B cell (primary cell): Measurements from ENCODE around the gene MYO1C. TPM values are rescaled to one million over a fixed set of nuclear protein-coding genes. Genes with fewer than 3 reads are reported as not detected.

ENCODE experiments used
- ATAC-seq: fragments of 200-7000 bp; cut with Tn5 transposase; one replicate; pipeline ENCODE4 v1.10.0; 2021; ENCODE audit warnings: low read depth, mild to moderate bottlenecking, moderate number of reproducible peaks, moderate library complexity
- CTCF ChIA-PET: fragments of 350-600 bp; sonication (Branson Sonifier 250); formaldehyde crosslinking; loops from one replicate; lab custom pipeline; 2021; ENCODE audit warnings: antibody characterized with exemption, inconsistent platforms; lab: Charles Lee
- POLR2A ChIA-PET: fragments of 350-600 bp; sonication (Branson Sonifier 250); formaldehyde crosslinking; loops from one replicate; lab custom pipeline; 2021; ENCODE audit warnings: antibody characterized with exemption; lab: Charles Lee
- DNase-seq: peaks from one replicate; pipeline ENCODE4 v3.0.0; 2013
- H2AFZ ChIP-seq: 2 replicates; pipeline ENCODE4 v1.6.1; 2012; ENCODE audit warnings: mild to moderate bottlenecking, low read depth, low read length; ENCODE audit not compliant: insufficient read depth, poor library complexity, severe bottlenecking
- H3K27ac ChIP-seq, 2 donors: 1 replicate in 1 of 2; 2 replicates in 1 of 2; pipeline ENCODE4 v1.5.1; 2012 to 2013; ENCODE audit warnings: low read length in 2 of 2, mild to moderate bottlenecking in 2 of 2, moderate library complexity in 1 of 2
- H3K27me3 ChIP-seq, 4 experiments: fragments of 200-600 bp in 1 of 4; sonication (generic) in 1 of 4; replicated peaks in 1 of 4; 1 replicate in 2 of 4; 2 replicates in 2 of 4; pipeline versions ENCODE4 v1.6.1 to v1.7.0; 2013 to 2016; ENCODE audit warnings: low read length in 3 of 4, mild to moderate bottlenecking in 2 of 4, mixed read lengths in 1 of 4, moderate library complexity in 1 of 4; ENCODE audit not compliant: insufficient read depth in 4 of 4, control insufficient read depth in 3 of 4; ENCODE audit errors: control extremely low read depth in 1 of 4
- H3K36me3 ChIP-seq, 2 experiments: replicated peaks in 1 of 2; 1 replicate in 1 of 2; 2 replicates in 1 of 2; pipeline versions ENCODE4 v1.6.1 to v1.7.1; 2013; ENCODE audit warnings: low read length in 1 of 2; ENCODE audit not compliant: insufficient read depth in 2 of 2, control insufficient read depth in 1 of 2; ENCODE audit errors: control extremely low read depth in 1 of 2, extremely low read depth in 1 of 2
- H3K4me1 ChIP-seq, 2 donors: fragments of 200-600 bp in 1 of 2; sonication (generic) in 1 of 2; 1 replicate in 1 of 2; 2 replicates in 1 of 2; pipeline versions ENCODE4 v1.5.1 to v1.6.1; 2013 to 2017; ENCODE audit warnings: low read length in 2 of 2; ENCODE audit not compliant: control insufficient read depth in 2 of 2, insufficient read depth in 2 of 2
- H3K4me2 ChIP-seq: replicated peaks from 2 replicates; pipeline ENCODE3; 2012; ENCODE audit warnings: mild to moderate bottlenecking, low read depth, low read length; ENCODE audit not compliant: poor library complexity, severe bottlenecking
- H3K4me3 ChIP-seq, 5 experiments: fragments of 200-600 bp in 1 of 5; sonication (generic) in 1 of 5; 1 replicate in 3 of 5; 2 replicates in 2 of 5; pipeline versions ENCODE4 v1.5.1 to v1.7.0; 2011 to 2016; ENCODE audit warnings: low read length in 4 of 5, mild to moderate bottlenecking in 4 of 5, low read depth in 2 of 5, control low read depth in 1 of 5, moderate library complexity in 1 of 5; ENCODE audit not compliant: insufficient read depth in 1 of 5; ENCODE audit errors: control extremely low read depth in 1 of 5, extremely low read depth in 1 of 5
- H3K79me2 ChIP-seq: fragments of 200-600 bp; sonication (generic); one replicate; pipeline ENCODE4 v1.6.0; 2016; ENCODE audit warnings: low read length; ENCODE audit not compliant: control insufficient read depth, insufficient read depth
- H3K9ac ChIP-seq: fragments of 200-600 bp; sonication (generic); 2 replicates; pipeline ENCODE4 v1.6.1; 2017; ENCODE audit warnings: mild to moderate bottlenecking, low read length, moderate library complexity
- H3K9me3 ChIP-seq, 3 donors: one replicate each; pipeline versions ENCODE4 v1.6.1 to v1.7.1; 2013; ENCODE audit warnings: low read length in 2 of 3; ENCODE audit not compliant: control insufficient read depth in 2 of 3, insufficient read depth in 1 of 3; ENCODE audit errors: control extremely low read depth in 1 of 3
- H4K20me1 ChIP-seq: 2 replicates; pipeline ENCODE4 v1.6.0; 2012; ENCODE audit warnings: mild to moderate bottlenecking, low read length; ENCODE audit not compliant: insufficient read depth, control insufficient read depth, poor library complexity, severe bottlenecking
- H3K27ac Mint-ChIP-seq: one replicate; pipeline ENCODE4 v1.8.0; 2021; ENCODE audit warnings: mixed read lengths
- H3K27me3 Mint-ChIP-seq: one replicate; pipeline ENCODE4 v1.8.0; 2021; ENCODE audit warnings: mixed read lengths
- H3K4me1 Mint-ChIP-seq: one replicate; pipeline ENCODE4 v1.8.0; 2021; ENCODE audit warnings: mixed read lengths
- H3K4me3 Mint-ChIP-seq: one replicate; pipeline ENCODE4 v1.8.0; 2021; ENCODE audit warnings: mixed read lengths
- H3K9me3 Mint-ChIP-seq: one replicate; pipeline ENCODE4 v1.8.0; 2022; ENCODE audit warnings: mixed read lengths; ENCODE audit not compliant: insufficient read depth
- CTCF ChIP-seq: fragments of 200-600 bp; IDR thresholded peaks from one replicate; pipeline ENCODE4 v1.8.0; 2022; ENCODE audit warnings: antibody characterized with exemption, mild to moderate bottlenecking
- WGBS: methylation state at CpG from one replicate; pipeline ENCODE4 v1.1.5; 2013; ENCODE audit warnings: missing lambda C conversion rate; ENCODE audit not compliant: insufficient coverage; 5-methylcytosine and 5-hydroxymethylcytosine counted together
- intact Hi-C: fragments of 100-400 bp; cut with micrococcal nuclease; formaldehyde crosslinking; loops from one replicate; pipeline ENCODE4 v1.10.0; 2022
- polyA plus RNA-seq: library from polyadenylated mRNA; depleted of rRNA; stranded (reverse); fragments of >200 nt; gene quantifications from 2 replicates; pipeline ENCODE4 v1.2.3, GENCODE V29; 2012
- total RNA-seq, 2 donors: library from RNA; stranded (reverse); fragments of 120-200 nt in 1 of 2; gene quantifications; 1 replicate in 1 of 2; 2 replicates in 1 of 2; pipeline versions ENCODE4 v1.2.3 to v1.2.4, GENCODE V29; 2013 to 2022

MYO1C gene
- total and polyA plus RNA-seq, 2 donors (not counting 1 experiment from before 2014, with no cell fraction given): 54.7 to 81.7 TPM

GRCh38 chr17:1516388-1517161 lies 24.1 kb upstream of the MYO1C start, which contains the start of gene INPP5K:
TSS of gene INPP5K (minus strand) at chr17:1516612. CDS start at chr17:1516499, 113 bp downstream.
- peak within 1 kb of the TSS; percentile 88 to 96 (median 94) for H3K4me3 ChIP-seq
- ATAC-seq: peak; percentile 90

More at GRCh38 chr17:1516388-1517161, 24.1 kb upstream of the MYO1C start, which contains the start of gene INPP5K:
- peak within 1 kb of the TSS; percentile 83 for H3K4me2 ChIP-seq
- H3K9ac ChIP-seq: peak within 1 kb of the TSS; percentile 88
- intact Hi-C loops: loop anchor here (1.0 to 5.0 kb wide), 11 partner anchors 25 to 259 kb away; partner anchors contain the start of genes CRK, PITPNA, PRPF8 and RILP
- CTCF ChIA-PET: interaction anchor here (0.5 to 11.7 kb wide), 34 partner anchors 10 to 815 kb away, joined by 3 to 318 read pairs (median 7); partner anchors contain the start of genes CRK and YWHAE
- H3K27ac ChIP-seq: peak within 1 kb of the TSS; percentile 67 to 90
- Mint-ChIP-seq H3K4me3 (peak within 1 kb of the TSS; percentile 88), H3K9me3 (no peaks in the 10 kb centered on the region), H3K27ac (peak within 1 kb of the TSS; percentile 92), H3K27me3 (no peaks in the 10 kb centered on the region), H3K4me1 (peaks cover 21% of the 10 kb centered on the region)
- under 1% methylated on average over 89 of the region's 91 CpGs for WGBS
- DNase-seq: peak; percentile 99
- peaks cover 5% of the 10 kb centered on the region for H4K20me1 ChIP-seq
- H2AFZ ChIP-seq: peak within 1 kb of the TSS; percentile 98
- TF ChIP-seq CTCF: no peak
- H3K4me1 ChIP-seq: peaks cover 10 to 28% of the 10 kb centered on the region in 2 donors
- peaks cover 0 to 25% of the 10 kb centered on the region in 2 experiments for H3K36me3 ChIP-seq
- no peaks in the 10 kb centered on the region for H3K27me3 ChIP-seq
- peaks cover 43% of the 10 kb centered on the region for H3K79me2 ChIP-seq
- POLR2A ChIA-PET: interaction anchor here (0.6 to 2.4 kb wide), 19 partner anchors 20 to 896 kb away, joined by 3 to 23 read pairs (median 5); partner anchors contain the start of genes CRK, RILP, SLC43A2 and YWHAE
- H3K9me3 ChIP-seq: no peaks in the 10 kb centered on the region
